ENCODE results near the gene TMEM185B.
"Not testable (repeated sequence)": the region's sequence is repeated elsewhere in the genome, so short reads cannot be mapped to it uniquely, and the experiment has no call there.

Gene TMEM185B

GRCh38 chr2:120251078-120251477 is 27.9 kb upstream of the TMEM185B start:
- no peak for DNase-seq

- no peak for DNase-seq
Measured at GRCh38 chr2:120250640-120251039, 27.4 kb upstream of the TMEM185B start.

- DNase-seq: no peak
Measured at GRCh38 chr2:120247851-120248250, 24.7 kb upstream of the TMEM185B start.

- no peak for DNase-seq
Measured at GRCh38 chr2:120246546-120247300, 23.5 kb upstream of the TMEM185B start.

DNA sequence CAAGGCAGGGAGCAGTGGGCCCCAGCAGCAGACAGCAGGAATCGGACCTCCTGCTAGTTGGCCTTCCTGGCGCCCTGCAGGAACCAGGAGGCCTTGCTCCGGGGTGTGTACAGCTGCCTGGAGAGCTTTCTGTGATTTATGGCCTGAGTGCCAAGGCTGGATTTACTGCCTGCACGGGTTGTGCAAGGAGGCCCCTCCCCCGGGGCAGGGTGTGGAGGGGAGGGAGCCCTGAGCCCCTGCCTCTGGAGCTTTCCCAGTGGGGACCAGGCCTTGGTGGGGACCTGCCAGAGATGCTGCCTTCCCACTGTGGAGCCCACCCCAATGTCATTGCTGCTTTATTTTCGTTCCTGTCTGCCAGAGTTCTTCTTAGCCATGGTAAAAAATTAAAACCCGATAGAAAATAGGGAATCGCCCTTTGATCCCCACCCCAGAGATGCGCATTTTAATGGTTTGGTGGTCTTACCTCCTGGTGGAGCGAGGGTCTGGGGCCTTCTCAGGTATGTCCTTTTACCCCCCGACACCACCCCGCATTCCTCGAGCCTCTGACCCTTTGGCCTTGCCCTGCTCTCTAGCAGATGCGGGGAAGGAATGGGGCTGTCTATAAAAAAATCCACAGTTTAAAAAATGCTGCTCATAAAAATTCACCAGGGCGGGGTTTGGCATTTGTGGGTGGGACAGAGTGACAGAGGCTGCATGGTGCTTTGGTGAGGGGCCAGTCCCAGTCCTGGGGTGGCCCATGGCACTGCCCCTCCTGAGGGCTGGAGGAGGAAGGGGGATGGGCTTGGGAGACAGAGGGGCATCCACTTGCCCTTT is 22.5 kb upstream of the TMEM185B start:
- DNase-seq: no peak

- no peak for DNase-seq
Measured at GRCh38 chr2:120244656-120245519, 21.7 kb upstream of the TMEM185B start.

- no peak for DNase-seq
Measured at GRCh38 chr2:120243875-120244553, 20.8 kb upstream of the TMEM185B start.

DNA sequence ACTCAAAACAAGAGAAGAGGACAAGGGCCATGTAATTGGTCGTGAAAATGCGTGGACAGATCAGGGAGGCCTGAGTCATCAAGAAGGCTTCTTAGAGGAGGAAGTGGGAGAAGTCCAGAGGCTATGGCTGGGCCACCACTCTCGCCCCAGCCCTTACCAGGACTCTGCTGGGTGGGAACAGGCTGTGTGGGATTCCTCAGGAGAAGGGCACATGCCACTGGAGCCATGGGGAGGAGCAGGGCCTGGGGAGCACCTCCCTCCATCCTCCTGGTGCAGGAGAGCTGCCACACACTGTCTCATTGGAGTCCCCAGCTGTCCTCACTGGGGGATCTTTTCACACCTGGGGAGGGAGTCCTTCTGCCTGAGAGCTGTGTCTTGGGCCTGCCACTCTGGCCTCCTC is 20.0 kb upstream of the TMEM185B start:
- no peak for DNase-seq

- no peak for DNase-seq
Measured at GRCh38 chr2:120241684-120242083, 18.5 kb upstream of the TMEM185B start.

GRCh38 chr2:120240901-120241429 is 17.8 kb upstream of the TMEM185B start:
- no peak for DNase-seq

DNA sequence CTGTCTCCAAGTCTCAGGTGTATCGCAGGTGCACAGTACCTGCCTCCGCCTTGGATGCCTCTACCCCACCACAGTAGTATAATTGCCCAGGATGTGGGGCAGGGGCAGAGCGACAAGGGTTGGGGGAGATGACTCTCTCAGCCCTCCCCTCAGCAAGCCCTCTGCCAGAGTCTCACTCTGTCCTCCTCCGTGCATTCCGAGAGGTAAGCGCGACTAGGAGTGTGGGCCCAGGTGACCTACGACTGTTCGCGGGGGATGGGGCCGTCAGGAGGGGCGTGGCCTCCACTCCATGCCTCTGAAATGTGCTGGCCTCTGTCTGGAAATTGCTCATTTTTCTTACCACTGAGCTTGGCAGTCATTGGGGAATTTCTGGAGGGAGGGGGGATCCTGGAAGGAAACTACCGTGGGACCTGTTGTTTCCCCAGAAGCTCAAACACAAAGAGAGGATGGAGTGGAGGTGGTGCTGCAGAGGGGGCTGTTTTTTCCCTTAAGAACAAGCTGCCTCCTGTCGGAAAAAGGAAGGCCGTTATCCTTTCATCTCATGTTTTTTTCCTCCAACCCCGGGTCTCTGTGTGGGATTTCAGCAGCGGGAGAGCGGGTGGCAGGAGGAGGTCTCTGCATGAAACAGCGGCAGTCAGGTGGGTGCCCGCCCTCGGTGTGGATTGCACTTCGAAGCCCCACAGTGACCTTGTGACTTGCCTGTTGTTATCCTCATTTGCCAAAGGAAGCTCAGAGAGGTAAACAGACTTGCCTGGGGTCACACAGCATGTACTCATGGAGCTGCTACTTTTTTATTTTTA is 16.5 kb upstream of the TMEM185B start:
- DNase-seq: no peak

DNA sequence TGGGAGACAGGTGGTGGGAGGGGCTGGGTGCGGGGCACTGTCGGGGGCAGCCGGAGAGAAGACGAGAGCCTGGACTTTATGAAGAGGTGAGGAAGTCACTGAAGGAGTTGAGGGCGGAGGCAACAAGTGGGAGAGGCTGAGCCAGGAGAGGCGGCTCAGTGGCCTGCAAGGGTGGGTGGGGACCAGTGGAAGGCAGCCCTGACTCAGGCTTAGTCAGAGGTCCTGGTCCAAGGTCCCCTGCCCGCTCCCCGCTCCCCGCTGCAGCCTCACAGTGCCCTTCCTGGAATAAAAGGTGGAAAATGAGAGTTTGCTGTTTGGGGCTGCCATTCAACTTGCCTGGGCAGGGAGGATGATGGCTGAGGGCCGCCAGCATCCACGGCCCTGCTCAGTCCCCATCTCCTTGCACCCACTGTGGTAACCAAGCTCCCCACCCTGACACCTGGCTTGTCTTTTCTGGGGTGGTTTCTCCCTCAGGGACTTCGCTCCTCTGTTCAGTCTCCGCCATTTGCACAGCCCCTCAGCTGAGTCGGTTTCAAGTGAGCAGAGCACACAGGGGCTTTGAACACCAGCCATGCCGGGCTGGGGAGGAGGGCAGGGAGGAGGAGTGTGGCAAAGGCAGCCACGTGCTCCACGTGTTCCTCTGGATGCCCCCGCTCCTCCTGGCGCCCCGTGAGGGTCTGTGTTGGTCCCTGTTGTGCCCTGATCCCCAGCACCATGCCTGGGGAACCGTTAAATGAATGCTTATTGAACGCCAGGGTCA is 15.7 kb upstream of the TMEM185B start:
- no peak for DNase-seq

DNA sequence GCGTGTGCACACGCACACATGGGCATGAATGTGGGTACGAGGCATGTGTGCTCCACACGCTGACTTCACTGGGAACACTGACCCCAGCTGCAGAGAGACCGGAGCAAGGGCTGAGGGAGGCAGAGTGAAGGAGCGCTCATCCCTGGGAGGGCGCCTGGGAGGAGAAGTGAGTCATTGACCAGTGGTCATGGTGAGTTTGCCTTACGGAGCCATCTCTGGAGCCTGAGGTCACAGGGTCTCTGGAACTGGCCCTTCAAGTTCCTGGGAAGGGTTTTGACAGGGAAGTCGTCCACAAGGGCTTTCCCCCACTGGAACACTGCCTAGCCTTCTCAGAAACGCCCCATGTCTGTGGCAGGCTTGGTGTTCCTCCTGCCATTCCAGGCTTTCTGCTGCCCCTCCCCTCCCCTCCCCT is 14.3 kb upstream of the TMEM185B start:
- no peak for DNase-seq

DNA sequence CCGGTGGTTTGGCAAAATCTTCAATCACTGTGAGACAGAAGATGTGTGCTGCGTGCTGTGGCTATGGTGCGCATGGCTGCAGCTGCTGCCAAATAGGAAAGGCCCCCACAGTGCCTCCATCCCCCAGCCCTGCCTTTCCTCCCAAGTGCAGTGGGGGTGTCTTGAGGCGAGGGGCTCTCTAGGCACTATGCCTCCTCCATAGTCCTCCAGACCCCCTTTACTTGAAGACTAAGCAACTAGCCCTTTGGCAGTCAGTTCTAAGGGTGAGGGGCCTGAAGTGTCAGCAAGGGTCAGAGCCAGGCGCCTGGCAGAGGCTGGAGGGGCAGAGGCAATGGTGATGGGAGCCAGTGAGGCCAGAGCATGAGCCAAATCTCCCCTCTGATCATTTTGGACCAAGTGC is 13.6 kb upstream of the TMEM185B start:
- DNase-seq: no peak

GRCh38 chr2:120236316-120236715 is 13.1 kb upstream of the TMEM185B start:
- no peak for DNase-seq

GRCh38 chr2:120235681-120236080 is 12.5 kb upstream of the TMEM185B start:
- DNase-seq: no peak

- not testable (repeated sequence) for DNase-seq
Measured at GRCh38 chr2:120235158-120235557, 12.0 kb upstream of the TMEM185B start.

DNA sequence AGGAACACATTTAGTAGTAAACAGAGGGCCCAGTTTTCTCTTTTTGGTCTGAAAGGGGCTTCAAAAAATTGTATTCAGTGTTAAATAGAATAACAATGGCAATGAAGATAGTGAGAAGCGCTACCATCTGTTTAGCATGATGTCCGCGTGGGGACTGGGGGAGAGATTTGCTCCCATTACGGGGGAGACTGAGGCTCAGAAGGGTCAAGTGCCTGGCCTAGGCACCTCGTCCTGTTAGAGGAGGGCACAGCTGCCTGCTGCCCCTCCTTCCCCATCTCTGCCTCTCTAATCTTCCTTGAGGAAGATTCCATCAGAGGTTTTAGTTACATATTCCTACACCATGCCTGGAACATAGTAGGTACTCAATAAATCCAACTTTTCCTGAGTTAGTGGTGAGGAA is 10.1 kb upstream of the TMEM185B start:
- no peak for DNase-seq

DNA sequence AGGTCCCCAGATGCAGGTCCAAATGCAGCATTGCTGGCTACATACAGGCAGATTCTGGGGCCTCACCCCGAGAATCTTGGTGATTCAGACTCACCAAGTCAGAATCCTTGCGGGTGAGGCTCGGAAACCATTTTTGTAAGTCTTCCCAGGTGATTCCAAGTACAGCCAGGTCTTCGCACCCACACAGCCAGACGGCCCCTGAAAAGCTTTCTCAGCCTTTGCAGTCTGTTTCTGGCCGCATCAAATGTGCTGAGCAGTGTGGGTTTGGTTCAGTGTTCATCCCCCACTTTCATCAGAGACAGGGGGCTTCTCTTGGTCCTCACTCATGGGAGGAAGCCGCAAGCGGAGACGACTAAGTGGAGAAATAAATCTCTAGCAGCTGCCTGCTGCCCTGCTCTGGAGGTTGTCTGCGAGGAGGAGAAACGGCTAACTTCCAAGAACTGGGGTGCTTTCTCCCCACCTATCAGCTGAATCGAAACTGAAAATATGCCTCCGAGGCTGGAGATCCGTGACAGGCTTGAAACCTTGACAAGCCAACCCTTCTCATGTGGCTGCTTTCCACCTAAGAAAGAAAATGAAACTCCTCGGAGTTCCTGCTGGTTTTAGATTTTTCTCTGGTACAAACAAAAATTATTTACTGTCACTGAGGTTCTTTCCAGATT is 8.9 kb upstream of the TMEM185B start:
- DNase-seq: no peak

- no peak for DNase-seq
Measured at GRCh38 chr2:120231564-120231973, 8.4 kb upstream of the TMEM185B start.

All from NCI-H1048 (cell line).